Stimulated activated CD4-positive, alpha-beta T cell treated with anti-CD3 and anti-CD28 coated beads, TNF-alpha, amount 100 ng/mL, for 1 hour (primary cell): ENCODE results near the gene ERO1A.
"Not testable (repeated sequence)": the region's sequence is repeated elsewhere in the genome, so short reads cannot be mapped to it uniquely, and the experiment has no call there.

Experiments
- DNase-seq, 3 donors: peaks; one replicate each; pipeline ENCODE4 v3.0.0-alpha.2; 2020; ENCODE audit warnings: low read depth in 3 of 3, low spot score in 1 of 3

Gene ERO1A, protein sequence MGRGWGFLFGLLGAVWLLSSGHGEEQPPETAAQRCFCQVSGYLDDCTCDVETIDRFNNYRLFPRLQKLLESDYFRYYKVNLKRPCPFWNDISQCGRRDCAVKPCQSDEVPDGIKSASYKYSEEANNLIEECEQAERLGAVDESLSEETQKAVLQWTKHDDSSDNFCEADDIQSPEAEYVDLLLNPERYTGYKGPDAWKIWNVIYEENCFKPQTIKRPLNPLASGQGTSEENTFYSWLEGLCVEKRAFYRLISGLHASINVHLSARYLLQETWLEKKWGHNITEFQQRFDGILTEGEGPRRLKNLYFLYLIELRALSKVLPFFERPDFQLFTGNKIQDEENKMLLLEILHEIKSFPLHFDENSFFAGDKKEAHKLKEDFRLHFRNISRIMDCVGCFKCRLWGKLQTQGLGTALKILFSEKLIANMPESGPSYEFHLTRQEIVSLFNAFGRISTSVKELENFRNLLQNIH

GRCh38 chr14:52695481-52696091 lies at the start of gene ERO1A:
TSS of gene ERO1A (minus strand) at chr14:52695558. CDS start at chr14:52695481, 77 bp downstream.
- DNase-seq: peak in 2 of 3 donors; percentile 10 to 43

DNA sequence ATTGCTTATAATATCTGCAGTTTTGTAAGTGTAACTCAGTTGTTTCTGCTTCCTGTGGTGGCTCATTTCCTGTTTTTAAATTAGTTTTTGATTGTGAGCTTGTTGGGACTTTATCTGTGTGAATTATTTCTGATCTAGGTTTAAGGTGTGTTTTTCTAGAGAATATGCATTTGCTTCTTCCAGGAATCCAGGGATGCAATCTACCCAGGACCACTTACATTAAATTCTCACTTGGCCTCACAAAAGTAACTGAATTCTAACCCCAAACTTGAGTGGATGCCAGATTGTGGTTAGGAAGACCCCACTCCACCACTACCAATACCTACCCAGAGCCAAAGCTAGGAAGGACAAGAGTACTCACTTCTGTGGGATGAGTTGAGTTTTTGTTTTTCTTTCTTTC lies 46.5 kb upstream of the ERO1A start:
- no peak for DNase-seq

GRCh38 chr14:52740751-52741150 lies 45.4 kb upstream of the ERO1A start:
- no peak for DNase-seq

DNA sequence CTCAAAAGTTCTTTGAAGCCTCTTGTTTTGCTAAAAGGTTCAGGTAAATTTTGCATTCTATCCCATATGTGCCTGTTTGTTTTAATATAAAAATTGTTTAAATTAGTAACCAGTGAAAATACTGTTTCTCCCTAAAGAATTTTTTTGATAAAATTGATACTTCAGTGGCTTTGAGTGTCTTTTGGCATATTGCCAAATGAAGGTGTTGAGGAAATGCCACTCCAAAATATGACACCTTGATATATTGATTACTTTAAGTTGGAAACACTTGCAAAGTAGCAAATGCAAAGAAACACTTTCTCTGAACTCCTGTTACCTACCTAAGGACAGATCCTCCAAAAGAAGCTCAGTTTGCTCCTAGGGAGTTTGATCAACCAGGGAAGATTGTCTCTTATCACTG lies 43.1 kb upstream of the ERO1A start:
- DNase-seq: no peak

DNA sequence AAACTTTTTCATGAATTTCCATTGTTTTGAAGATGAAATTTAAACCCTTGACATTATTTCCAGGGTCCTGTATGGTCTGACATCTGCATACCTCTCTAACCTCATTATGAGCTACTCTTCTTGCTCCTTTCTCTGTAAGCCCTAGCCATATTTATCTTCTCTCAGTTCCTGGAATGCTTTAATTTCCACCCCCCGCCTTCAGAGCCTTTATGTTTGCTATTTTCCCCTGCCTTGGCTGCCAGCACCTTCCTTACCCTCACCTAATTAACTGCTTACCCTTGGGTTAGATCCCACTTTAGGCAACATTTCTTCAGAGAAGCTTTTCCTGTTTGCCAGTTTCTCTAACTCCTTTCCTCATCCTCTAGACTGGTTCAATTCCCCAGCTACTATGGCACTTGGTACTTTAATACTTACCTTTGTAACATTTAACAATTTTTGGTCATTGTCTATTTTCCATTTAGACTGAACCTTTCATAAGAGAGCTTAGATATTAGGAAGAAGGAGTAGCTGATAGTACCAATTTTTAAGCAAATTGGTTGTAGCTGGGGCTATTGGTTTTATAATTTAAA lies 40.6 kb upstream of the ERO1A start:
- DNase-seq: no peak

DNA sequence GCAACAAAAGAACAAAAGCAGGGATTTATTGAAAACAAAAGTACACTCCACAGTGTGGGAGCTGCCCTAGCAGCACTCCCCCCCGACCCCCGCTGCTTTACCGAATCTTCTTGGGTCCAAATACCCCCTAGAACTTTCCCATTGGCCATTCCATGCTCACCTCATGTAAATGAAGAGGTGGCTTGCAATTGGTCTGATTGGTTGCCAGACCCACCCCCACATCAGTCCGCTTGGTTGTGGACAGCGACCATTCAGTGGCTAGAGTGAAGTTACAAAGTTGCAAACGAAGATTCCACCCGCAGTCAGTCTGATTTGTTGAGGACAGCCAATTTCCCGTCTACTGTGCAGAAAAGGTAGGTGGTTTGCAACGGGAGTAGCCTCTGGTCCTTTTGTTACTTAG lies 38.5 kb upstream of the ERO1A start:
- DNase-seq: no peak

DNA sequence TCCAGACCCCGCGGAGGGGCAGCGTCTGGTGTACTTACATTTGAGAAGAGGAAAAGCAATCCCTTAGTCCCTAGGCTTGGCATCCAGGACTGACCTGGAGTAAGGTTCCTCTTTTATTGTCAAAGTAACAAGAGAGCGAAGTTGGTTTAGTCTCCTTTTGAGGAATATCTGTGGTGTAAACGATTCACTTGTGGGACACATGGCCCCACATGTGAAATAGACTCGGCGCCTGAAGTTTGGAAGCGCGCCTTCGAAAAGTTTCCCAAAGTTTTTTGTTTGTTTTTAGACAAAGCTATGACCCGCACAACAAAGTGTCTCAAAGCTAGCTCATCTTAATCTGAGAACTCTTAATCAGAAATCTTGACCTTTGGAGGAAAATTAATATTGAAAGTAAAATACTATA lies 35.4 kb upstream of the ERO1A start:
- no peak for DNase-seq

GRCh38 chr14:52729925-52730708 lies 34.8 kb upstream of the ERO1A start, which contains the start of gene STYX:
TSS of gene STYX (plus strand) at chr14:52730166. CDS start at chr14:52730475, 309 bp downstream.
- peak; percentile 93 to 98 (median 96) for DNase-seq

- DNase-seq: no peak
Observed at GRCh38 chr14:52729585-52729924, 34.2 kb upstream of the ERO1A start.

DNA sequence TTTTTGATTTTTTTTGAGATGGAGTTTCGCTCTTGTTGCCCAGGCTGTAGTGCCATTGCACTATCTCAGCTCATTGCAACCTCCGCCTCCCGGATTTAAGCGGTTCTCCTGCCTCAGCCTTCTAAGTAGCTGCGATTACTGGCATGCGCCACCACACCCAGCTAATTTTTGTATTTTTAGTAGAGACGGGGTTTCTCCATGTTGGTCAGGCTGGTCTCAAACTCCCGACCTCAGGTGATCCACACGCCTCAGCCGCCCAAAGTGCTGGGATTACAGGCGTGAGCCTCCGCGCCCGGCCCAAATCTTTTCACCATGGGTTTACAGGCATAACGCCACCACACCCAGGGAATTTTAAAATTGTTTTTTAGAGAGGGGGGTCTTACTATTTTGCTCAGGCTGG lies 33.7 kb upstream of the ERO1A start:
- not testable (repeated sequence) for DNase-seq

DNA sequence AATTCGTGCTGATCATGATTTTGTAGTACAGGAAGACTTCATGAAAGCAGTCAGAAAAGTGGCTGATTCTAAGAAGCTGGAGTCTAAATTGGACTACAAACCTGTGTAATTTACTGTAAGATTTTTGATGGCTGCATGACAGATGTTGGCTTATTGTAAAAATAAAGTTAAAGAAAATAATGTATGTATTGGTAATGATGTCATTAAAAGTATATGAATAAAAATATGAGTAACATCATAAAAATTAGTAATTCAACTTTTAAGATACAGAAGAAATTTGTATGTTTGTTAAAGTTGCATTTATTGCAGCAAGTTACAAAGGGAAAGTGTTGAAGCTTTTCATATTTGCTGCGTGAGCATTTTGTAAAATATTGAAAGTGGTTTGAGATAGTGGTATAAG lies 32.2 kb upstream of the ERO1A start:
- not testable (repeated sequence) for DNase-seq

- no peak for DNase-seq
Observed at GRCh38 chr14:52724360-52724644, 28.9 kb upstream of the ERO1A start.

DNA sequence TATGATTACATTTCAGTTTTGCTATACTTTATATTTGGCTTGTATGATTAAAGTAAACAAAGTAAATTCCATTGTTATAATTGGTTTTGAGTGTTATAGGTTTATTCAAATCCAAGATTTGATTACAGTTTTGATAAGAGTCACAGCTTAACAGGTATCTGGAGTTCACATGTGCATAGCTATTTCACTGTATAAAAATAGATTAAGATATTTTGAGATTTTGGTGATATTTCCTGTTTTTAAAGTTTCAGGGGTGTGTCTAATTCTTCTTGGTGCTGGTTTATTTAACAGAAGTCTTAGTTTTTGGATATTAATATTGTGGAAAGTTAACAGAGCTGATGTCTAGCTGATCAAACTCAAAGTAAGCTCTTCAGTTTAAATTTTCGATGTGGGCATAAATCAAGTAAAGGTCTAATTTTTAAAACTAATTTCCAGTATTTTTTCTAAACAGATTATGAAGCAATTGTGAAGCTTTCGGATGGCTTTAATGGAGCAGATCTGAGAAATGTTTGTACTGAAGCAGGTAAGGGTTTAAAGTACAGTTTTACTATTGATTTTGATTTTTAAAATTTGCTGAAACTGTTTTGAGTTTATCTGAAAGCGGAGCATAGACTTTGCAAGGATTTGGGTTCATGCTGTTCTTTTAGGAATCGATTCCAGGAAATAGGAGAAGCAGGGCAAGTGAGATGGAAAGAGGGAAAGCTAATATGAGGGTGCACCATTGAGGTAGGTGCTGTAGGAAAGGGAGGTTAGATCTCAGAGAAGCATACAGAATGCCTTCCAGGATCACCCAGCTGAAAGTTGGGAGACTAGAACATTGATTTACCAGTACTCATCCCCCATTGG lies 28.4 kb upstream of the ERO1A start:
- DNase-seq: no peak

DNA sequence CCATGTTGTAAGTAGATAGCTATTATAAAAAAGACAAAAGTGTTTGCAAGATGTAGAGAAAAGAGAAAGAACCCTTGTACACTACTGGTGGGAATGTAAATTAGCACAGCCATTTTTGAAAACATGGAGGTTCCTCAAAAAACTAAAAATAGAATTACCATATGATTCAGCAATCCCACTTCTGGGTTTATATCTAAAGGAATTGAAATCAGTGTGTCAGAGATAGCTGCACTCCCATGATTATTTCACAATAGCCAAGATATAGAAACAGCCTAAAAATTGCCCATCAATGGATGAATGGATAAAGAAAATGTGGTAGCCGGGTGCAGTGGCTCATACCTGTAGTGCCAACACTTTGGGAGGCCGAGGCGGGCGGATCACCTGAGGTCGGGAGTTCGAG lies 20.8 kb upstream of the ERO1A start:
- no peak for DNase-seq

DNA sequence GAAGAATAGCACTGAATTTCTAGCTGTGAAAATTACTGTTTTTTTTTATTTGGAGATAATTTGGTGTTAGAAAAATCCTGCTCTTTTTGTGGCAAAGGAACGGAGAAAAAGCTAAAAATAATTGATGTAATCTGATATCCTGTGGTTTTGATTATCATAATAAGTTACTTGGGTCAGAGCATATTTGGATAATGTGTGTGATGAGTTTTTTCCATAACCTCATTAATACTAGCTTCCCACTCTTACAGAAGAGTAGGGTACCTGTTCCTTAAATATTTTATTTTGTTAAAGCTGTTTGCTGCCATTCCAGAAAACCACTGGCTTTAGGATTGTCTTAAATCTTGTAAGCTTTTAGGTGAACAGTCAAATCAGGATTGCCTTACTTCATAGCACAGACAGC lies 16.3 kb upstream of the ERO1A start:
- no peak for DNase-seq

- peak; percentile 82 to 95 (median 83) for DNase-seq
Observed at GRCh38 chr14:52706724-52707706, 11.7 kb upstream of the ERO1A start, which contains the start of gene PSMC6. TSS of gene PSMC6 (plus strand) at chr14:52707200. CDS start at chr14:52707220, 20 bp downstream.

DNA sequence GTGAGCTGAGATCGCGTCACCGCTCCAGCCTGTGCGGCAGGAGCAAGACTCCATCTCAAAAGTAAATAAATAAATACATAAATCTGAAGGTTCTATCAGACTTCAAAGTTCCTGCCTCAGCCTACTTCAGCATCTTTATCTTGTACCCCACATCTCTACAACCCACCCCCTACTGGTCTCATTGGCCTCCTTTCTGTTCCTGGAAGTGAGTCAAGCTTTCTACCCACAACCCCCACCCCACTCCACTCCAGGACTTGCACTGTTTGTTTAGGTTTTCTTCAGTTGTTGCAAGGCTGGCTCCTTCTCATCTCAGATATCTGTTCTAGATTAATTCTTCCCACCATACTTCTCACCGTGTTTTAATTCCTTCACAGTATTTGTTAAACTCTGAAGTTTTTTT lies 10.9 kb upstream of the ERO1A start:
- no peak for DNase-seq

DNA sequence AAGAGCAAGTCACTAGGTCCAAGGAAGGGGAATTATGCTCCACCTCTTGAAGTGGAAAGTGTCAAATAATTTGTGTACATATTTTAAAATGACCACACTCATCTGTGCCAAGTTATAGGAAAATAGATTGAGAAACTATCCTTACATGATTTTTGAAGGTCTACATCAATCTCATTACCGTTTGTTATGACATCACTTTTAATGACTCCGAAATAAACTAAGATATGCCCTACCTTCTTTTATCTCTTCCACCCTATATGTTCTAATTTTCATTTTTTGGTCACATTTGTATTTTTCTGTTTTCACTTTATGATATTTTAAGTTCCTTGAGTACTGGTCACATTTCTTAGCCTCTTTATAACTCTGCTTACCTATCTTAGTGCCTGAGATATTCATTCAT lies 8.3 kb upstream of the ERO1A start:
- no peak for DNase-seq

DNA sequence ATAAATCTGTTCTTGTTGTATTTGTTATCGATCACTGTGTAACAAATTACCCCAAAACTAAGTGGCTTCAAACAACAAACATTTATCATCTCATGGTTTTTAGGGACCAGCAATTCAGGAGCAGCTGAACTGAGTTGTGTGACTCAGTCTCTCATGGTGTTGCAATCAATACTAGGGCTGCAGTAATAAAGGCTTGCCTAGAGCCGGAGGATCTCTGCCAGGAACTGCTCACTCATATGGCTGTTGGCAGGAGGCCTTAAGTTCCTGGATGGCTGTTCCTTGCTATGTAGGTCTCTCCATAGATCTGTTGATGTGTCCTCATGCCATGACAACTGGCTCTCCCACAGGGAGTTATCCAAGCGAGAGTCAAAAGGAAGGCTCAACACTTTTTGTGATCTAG lies 7.9 kb upstream of the ERO1A start:
- no peak for DNase-seq

- no peak for DNase-seq
Observed at GRCh38 chr14:52701223-52701622, 5.9 kb upstream of the ERO1A start.
